Measurements from ENCODE around the gene PER1. TPM values are rescaled to one million over a fixed set of nuclear protein-coding genes. Genes with fewer than 3 reads are reported as not detected.

The PER1 gene
- total RNA-seq, 1 experiment from 2014 or later, result 47.1 TPM

- Histone ChIP-seq H3K9me3 (ENCODE audit: low read depth, low read length, poor library complexity, severe bottlenecking) (no peaks in the 10 kb centered on the region), H3K4me3 (ENCODE audit: low read depth, low read length, poor library complexity, severe bottlenecking) (peak overlapping the region; percentile 68), H3K27ac (ENCODE audit: low read depth, low read length, poor library complexity, severe bottlenecking) (no peak overlapping the region), H3K4me1 (ENCODE audit: insufficient read depth, low read length, poor library complexity, severe bottlenecking) (peaks cover 6% of the 10 kb centered on the region), H3K27me3 (replicated peaks; ENCODE audit: insufficient read depth, low read depth, low read length, poor library complexity) (no peaks in the 10 kb centered on the region), H3K36me3 (ENCODE audit: insufficient read depth, low read length, poor library complexity, severe bottlenecking) (no peaks in the 10 kb centered on the region)
- ChIA-PET POLR2A (ENCODE audit: low non-redundant PET) (no interaction called here), CTCF (interaction anchor here (0.6 kb wide), 1 partner anchor 30 kb away, joined by 3 read pairs; no protein-coding TSS in a partner anchor)
- BruUV-seq (replicated peaks), result no TSS peak
- TF ChIP-seq, protein P1, sequence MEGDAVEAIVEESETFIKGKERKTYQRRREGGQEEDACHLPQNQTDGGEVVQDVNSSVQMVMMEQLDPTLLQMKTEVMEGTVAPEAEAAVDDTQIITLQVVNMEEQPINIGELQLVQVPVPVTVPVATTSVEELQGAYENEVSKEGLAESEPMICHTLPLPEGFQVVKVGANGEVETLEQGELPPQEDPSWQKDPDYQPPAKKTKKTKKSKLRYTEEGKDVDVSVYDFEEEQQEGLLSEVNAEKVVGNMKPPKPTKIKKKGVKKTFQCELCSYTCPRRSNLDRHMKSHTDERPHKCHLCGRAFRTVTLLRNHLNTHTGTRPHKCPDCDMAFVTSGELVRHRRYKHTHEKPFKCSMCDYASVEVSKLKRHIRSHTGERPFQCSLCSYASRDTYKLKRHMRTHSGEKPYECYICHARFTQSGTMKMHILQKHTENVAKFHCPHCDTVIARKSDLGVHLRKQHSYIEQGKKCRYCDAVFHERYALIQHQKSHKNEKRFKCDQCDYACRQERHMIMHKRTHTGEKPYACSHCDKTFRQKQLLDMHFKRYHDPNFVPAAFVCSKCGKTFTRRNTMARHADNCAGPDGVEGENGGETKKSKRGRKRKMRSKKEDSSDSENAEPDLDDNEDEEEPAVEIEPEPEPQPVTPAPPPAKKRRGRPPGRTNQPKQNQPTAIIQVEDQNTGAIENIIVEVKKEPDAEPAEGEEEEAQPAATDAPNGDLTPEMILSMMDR (conservative IDR thresholded peaks at IDR 0.05; ENCODE audit: low read depth, low read length), result no peak
- TF ChIP-seq EZH2 (IDR thresholded peaks at IDR 0.05; ENCODE audit: borderline replicate concordance, low read depth, low read length, poor library complexity, severe bottlenecking), result no peak
- DNase-seq (ENCODE audit: low spot score), result peak; percentile 50
- intact Hi-C loops (cut with micrococcal nuclease; ENCODE audit: unreplicated experiment), result loop anchor here (5.0 kb wide), 1 partner anchor 253 kb away; the partner anchor contains the start of gene KRABD2
These were observed 27.7 kb downstream of the PER1 start for GRCh38 chr17:8124350-8125153.

DNA sequence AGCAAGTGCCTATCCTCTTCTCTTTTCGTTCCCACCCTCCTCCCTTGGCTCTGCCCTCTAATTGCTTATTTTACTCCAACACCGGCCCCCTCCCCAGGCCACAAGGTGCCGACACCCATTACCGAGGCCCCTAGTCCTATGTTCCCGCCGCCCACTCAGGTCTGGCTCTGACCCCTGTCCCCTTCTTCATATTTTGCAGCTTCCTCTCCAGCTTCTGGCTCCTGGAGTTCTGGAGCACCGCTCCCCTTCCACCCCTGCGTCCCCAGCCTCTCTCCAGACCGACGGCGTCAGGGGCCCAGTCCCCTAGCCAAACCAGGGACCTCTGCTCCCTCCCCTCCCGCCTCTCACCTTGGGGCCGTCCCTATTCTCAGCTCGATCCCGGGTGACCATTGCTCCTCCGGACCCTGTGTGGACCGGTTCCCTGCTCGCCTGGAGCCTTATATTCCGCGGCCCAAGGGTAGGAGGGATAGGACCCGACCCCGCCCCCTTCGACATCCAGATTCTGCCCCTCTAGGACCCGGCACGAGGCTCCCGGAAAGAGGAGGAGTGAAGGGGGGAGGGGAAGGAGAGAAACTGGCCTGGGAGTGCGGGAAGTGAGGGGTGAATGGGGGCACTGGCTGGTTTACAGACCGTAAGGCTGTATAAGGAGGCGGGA is 28.4 kb downstream of the PER1 start, which contains the start of gene HES7:
HES7 (minus strand) TSS at position 412 of the 655 bp plus-strand sequence; CDS start at position 390, 22 bp downstream.
- no peak for TF ChIP-seq EZH2 (IDR thresholded peaks at IDR 0.05; ENCODE audit: borderline replicate concordance, low read depth, low read length, poor library complexity, severe bottlenecking)
- TF ChIP-seq, protein P1 (conservative IDR thresholded peaks at IDR 0.05; ENCODE audit: low read depth, low read length), result no peak
- POLR2A ChIA-PET (ENCODE audit: low non-redundant PET), result no interaction called here

DNA sequence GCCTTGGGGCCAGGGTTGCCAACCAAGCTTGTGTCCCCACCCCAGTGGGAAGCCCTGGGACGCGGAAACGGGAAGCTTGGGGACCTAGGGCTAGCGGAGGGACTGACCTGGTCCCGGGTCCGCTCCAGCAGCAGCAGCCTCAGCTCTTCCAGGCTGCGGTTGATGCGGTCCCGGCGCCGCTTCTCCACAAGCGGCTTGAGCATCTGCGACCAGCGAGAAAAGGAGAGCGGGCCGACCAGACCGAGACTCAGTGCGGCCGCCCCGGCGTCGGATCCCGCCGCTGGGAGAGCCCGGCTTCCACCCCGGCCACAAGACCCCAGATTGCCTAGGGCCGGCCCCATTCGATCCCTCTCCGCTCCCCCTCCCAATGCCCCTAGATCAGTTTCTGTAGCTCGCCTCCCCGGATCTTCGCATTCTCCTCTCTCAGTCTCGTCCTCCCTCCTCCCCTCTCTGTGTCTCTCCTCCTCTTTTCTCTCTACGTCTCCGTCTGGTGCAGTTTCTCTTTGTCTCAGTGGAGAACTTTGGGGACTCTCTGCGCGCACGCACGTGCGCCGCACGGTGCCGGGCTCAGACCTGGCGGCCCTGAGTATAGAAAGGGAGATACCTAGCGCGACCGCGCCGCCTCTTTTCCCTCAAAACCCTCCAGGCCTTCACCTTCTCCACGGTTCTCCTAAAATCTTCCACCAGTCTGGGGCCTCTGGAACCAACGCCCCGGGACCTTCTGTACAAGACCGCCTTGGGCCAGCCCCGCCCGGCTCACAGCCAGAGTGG is 29.1 kb downstream of the PER1 start:
- Histone ChIP-seq H3K36me3 (ENCODE audit: insufficient read depth, low read length, poor library complexity, severe bottlenecking) (no peaks in the 10 kb centered on the region), H3K27me3 (replicated peaks; ENCODE audit: insufficient read depth, low read depth, low read length, poor library complexity) (no peaks in the 10 kb centered on the region), H3K4me3 (ENCODE audit: low read depth, low read length, poor library complexity, severe bottlenecking) (peak overlapping the region; percentile 68), H3K27ac (ENCODE audit: low read depth, low read length, poor library complexity, severe bottlenecking) (no peak overlapping the region), H3K4me1 (ENCODE audit: insufficient read depth, low read length, poor library complexity, severe bottlenecking) (peaks cover 6% of the 10 kb centered on the region), H3K9me3 (ENCODE audit: low read depth, low read length, poor library complexity, severe bottlenecking) (no peaks in the 10 kb centered on the region)
- ChIA-PET CTCF (interaction anchor here (0.6 kb wide), 1 partner anchor 14 kb away, joined by 3 read pairs; no protein-coding TSS in a partner anchor), POLR2A (ENCODE audit: low non-redundant PET) (no interaction called here)
- DNase-seq (ENCODE audit: low spot score), result peak; percentile 71
- BruUV-seq (replicated peaks), result no TSS peak
- TF ChIP-seq, protein P1 (conservative IDR thresholded peaks at IDR 0.05; ENCODE audit: low read depth, low read length), result no peak
- TF ChIP-seq EZH2 (IDR thresholded peaks at IDR 0.05; ENCODE audit: borderline replicate concordance, low read depth, low read length, poor library complexity, severe bottlenecking), result no peak
- intact Hi-C loops (cut with micrococcal nuclease; ENCODE audit: unreplicated experiment), result loop anchor here (2.0 to 5.0 kb wide), 2 partner anchors 34 to 254 kb away; partner anchors contain the start of gene KRABD2

More for the DNA sequence above, 28.4 kb downstream of the PER1 start, which contains the start of gene HES7:
- no peak within 1 kb of the TSS for H3K27ac ChIP-seq (ENCODE audit: low read depth, low read length, poor library complexity, severe bottlenecking)
- no peaks in the 10 kb centered on the region for H3K9me3 ChIP-seq (ENCODE audit: low read depth, low read length, poor library complexity, severe bottlenecking)
- DNase-seq (ENCODE audit: low spot score), result peak; percentile 57
- BruUV-seq (replicated peaks), result no TSS peak
- H3K36me3 ChIP-seq (ENCODE audit: insufficient read depth, low read length, poor library complexity, severe bottlenecking), result no peaks in the 10 kb centered on the region
- H3K4me3 ChIP-seq (ENCODE audit: low read depth, low read length, poor library complexity, severe bottlenecking), result peak within 1 kb of the TSS; percentile 68
- CTCF ChIA-PET, result interaction anchor here (0.6 kb wide), 1 partner anchor 29 kb away, joined by 3 read pairs; no protein-coding TSS in a partner anchor
- peaks cover 6% of the 10 kb centered on the region for H3K4me1 ChIP-seq (ENCODE audit: insufficient read depth, low read length, poor library complexity, severe bottlenecking)
- no peaks in the 10 kb centered on the region for H3K27me3 ChIP-seq (replicated peaks; ENCODE audit: insufficient read depth, low read depth, low read length, poor library complexity)
- intact Hi-C loops (cut with micrococcal nuclease; ENCODE audit: unreplicated experiment), result loop anchor here (2.0 to 5.0 kb wide), 2 partner anchors 33 to 253 kb away; partner anchors contain the start of gene KRABD2

All from A673 (cell line).